ENCODE results near the gene ARL15. TPM values are rescaled to one million over a fixed set of nuclear protein-coding genes. Genes with fewer than 3 reads are reported as not detected.

ARL15 gene
- total and polyA plus RNA-seq, 9 of the 15 experiments (the other 6 are each of a cell fraction or from before 2014, with no cell fraction given) = 18.5 to 80.4 (median 57.0) TPM

- Histone ChIP-seq H3K27ac (ENCODE audit: extremely low read depth, low read depth, low read length) (no peak overlapping the region), H3K27me3 (ENCODE audit: control insufficient read depth in 2 of 2, insufficient read depth in 2 of 2, low read length in 2 of 2) (no peaks in the 10 kb centered on the region), H3K4me2 (ENCODE audit: insufficient read depth, low read length) (no peak overlapping the region), H3K4me3 (no peak overlapping the region), H4K20me1 (replicated peaks; ENCODE audit: control insufficient read depth, insufficient read depth, low read length) (no peaks in the 10 kb centered on the region), H3K9ac (ENCODE audit: insufficient read depth in 1 of 2, low read depth in 2 of 2, low read length in 2 of 2) (no peak overlapping the region), H3K9me1 (ENCODE audit: control insufficient read depth, insufficient read depth, low read length) (no peaks in the 10 kb centered on the region), H3K79me2 (ENCODE audit: control insufficient read depth, insufficient read depth, low read length) (peaks cover 3% of the 10 kb centered on the region; the same call in 1 of the 3 replicates), H3K36me3 (ENCODE audit: control insufficient read depth, insufficient read depth, low read length) (peaks cover 3% of the 10 kb centered on the region; the same call in 1 of the 3 replicates), H3K4me1 (replicated peaks in 1 of 2; ENCODE audit: control insufficient read depth in 2 of 2, insufficient read depth in 2 of 2, low read length in 2 of 2) (peaks cover 0 to 6% of the 10 kb centered on the region in 2 experiments; a peak in 2 of 5 replicates), H2AFZ (ENCODE audit: low read depth, low read length) (no peak overlapping the region), H3K9me3 (replicated peaks; ENCODE audit: control insufficient read depth, insufficient read depth, low read depth, low read length) (no peaks in the 10 kb centered on the region)
- no peak for ATAC-seq
- TF ChIP-seq TFE3 (CRISPR knock-in tag; IDR thresholded peaks at IDR 0.05) = peak; percentile 22; the same call in 1 of the 2 replicates
- TF ChIP-seq ZNF318 (IDR thresholded peaks at IDR 0.05; ENCODE audit: borderline replicate concordance in 1 of 2, low read depth in 1 of 2) = no peak
- CTCF ChIA-PET (ENCODE audit: low intra/inter-chr PET ratio) = no interaction called here
- no TSS peak for BruUV-seq (replicated peaks)
- POLR2A ChIA-PET = no interaction called here
- in situ Hi-C loops (cut with MboI) (no loop called here), intact Hi-C loops (cut with micrococcal nuclease) (no loop called here)
- no peak for FAIRE-seq
- DNase-seq (ENCODE audit: extremely low read depth in 1 of 4, low spot score in 3 of 4) = no peak
- WGBS (ENCODE audit: insufficient coverage, low coverage, missing lambda C conversion rate) = 96% methylated on average over 2 of the region's 2 CpGs
These were observed 222.9 kb downstream of the ARL15 start for GRCh38 chr5:54087436-54087835.

Measured in K562 (cell line).